Neural cell (in vitro differentiated cells): Measurements from ENCODE around the gene PDS5B. TPM values are rescaled to one million over a fixed set of nuclear protein-coding genes. Genes with fewer than 3 reads are reported as not detected.
"Not testable (repeated sequence)": the region's sequence is repeated elsewhere in the genome, so short reads cannot be mapped to it uniquely, and the experiment has no call there.

ENCODE experiments used
- H2AFZ ChIP-seq: fragments of 200-600, 300-800 bp; sonication (generic), shearing (Covaris generic); 2 replicates; pipeline ENCODE4 v1.6.0; 2014; ENCODE audit warnings: low read depth, mild to moderate bottlenecking, antibody characterized with exemption, low read length, moderate library complexity
- H3F3A ChIP-seq: fragments of 200-600 bp; shearing (Covaris generic); 2 replicates; pipeline ENCODE4 v1.6.1; 2016; ENCODE audit warnings: mild to moderate bottlenecking, moderate library complexity, mixed read lengths, antibody characterized with exemption, low read length; ENCODE audit not compliant: insufficient read depth, poor library complexity, severe bottlenecking
- H3K27ac ChIP-seq: fragments of 200-600, 300-800 bp; sonication (generic), shearing (Covaris generic); 2 replicates; pipeline ENCODE4 v1.5.1; 2014; ENCODE audit warnings: mild to moderate bottlenecking, low read length, moderate library complexity
- H3K27me3 ChIP-seq: fragments of 300-800, 200-600 bp; sonication (generic), shearing (Covaris generic); 2 replicates; pipeline ENCODE4 v1.6.0; 2014; ENCODE audit warnings: mild to moderate bottlenecking, low read depth, low read length, moderate library complexity; ENCODE audit not compliant: insufficient read depth
- H3K36me3 ChIP-seq: fragments of 300-800, 200-600 bp; sonication (generic), shearing (Covaris generic); 2 replicates; pipeline ENCODE4 v1.5.1; 2014; ENCODE audit warnings: mild to moderate bottlenecking, antibody characterized with exemption, low read length, moderate library complexity; ENCODE audit not compliant: insufficient read depth
- H3K4me2 ChIP-seq: fragments of 300-800, 200-600 bp; sonication (generic), shearing (Covaris generic); 2 replicates; pipeline ENCODE4 v1.6.0; 2014; ENCODE audit warnings: mild to moderate bottlenecking, low read length
- H3K4me3 ChIP-seq: fragments of 300-800, 200-600 bp; sonication (generic), shearing (Covaris generic); 2 replicates; pipeline ENCODE4 v1.5.1; 2014; ENCODE audit warnings: mild to moderate bottlenecking, low read length, moderate library complexity
- H3K79me2 ChIP-seq: fragments of 200-600 bp; shearing (Covaris generic); replicated peaks from 2 replicates; pipeline ENCODE4 v1.6.0; 2014; ENCODE audit warnings: mild to moderate bottlenecking, low read length, moderate library complexity; ENCODE audit not compliant: insufficient read depth
- H3K9ac ChIP-seq: fragments of 300-800, 200-600 bp; sonication (generic), shearing (Covaris generic); 2 replicates; pipeline ENCODE4 v1.6.1; 2016; ENCODE audit warnings: mild to moderate bottlenecking, low read length, mixed read lengths
- H3K9me2 ChIP-seq: fragments of 200-600 bp; shearing (Covaris generic); 2 replicates; pipeline ENCODE4 v1.6.1; 2016; ENCODE audit warnings: mild to moderate bottlenecking, low read length, mixed read lengths; ENCODE audit not compliant: insufficient read depth
- H3K9me3 ChIP-seq: fragments of 200-600, 300-800 bp; sonication (generic), shearing (Covaris generic); 2 replicates; pipeline ENCODE4 v1.6.1; 2016; ENCODE audit warnings: mild to moderate bottlenecking, mixed run types, low read length, moderate library complexity, mixed read lengths
- H4K20me1 ChIP-seq: fragments of 200-600 bp; shearing (Covaris generic); 2 replicates; pipeline ENCODE4 v1.6.1; 2016; ENCODE audit warnings: mild to moderate bottlenecking, mixed run types; ENCODE audit not compliant: insufficient read depth
- EP300 ChIP-seq: fragments of 450-650 bp; conservative IDR thresholded peaks from 2 replicates; pipeline ENCODE4 v1.6.1; 2014; ENCODE audit warnings: antibody characterized with exemption, mild to moderate bottlenecking, moderate library complexity; ENCODE audit not compliant: poor library complexity, severe bottlenecking
- EZH2 ChIP-seq: fragments of 200-600, 300-800 bp; shearing (Covaris generic), sonication (generic); IDR thresholded peaks from 2 replicates; pipeline ENCODE4 v1.6.1; 2014; ENCODE audit warnings: antibody characterized with exemption, low read length, borderline replicate concordance, mild to moderate bottlenecking; ENCODE audit not compliant: insufficient read depth, poor library complexity, severe bottlenecking
- MXI1 ChIP-seq: fragments of 450-650 bp; conservative IDR thresholded peaks from 2 replicates; pipeline ENCODE4 v1.6.1; 2014; ENCODE audit warnings: antibody characterized with exemption, mild to moderate bottlenecking; ENCODE audit not compliant: poor library complexity, severe bottlenecking
- POLR2AphosphoS5 ChIP-seq: IDR thresholded peaks from 2 replicates; pipeline ENCODE4 v1.6.1; 2012
- RAD21 ChIP-seq: fragments of 450-650 bp; conservative IDR thresholded peaks from 2 replicates; pipeline ENCODE4 v1.6.1; 2014; ENCODE audit warnings: antibody characterized with exemption, mild to moderate bottlenecking, moderate library complexity
- SMC3 ChIP-seq: fragments of 450-650 bp; conservative IDR thresholded peaks from 2 replicates; pipeline ENCODE4 v1.6.1; 2014; ENCODE audit warnings: antibody characterized with exemption, mild to moderate bottlenecking, moderate library complexity; ENCODE audit not compliant: poor library complexity
- TAF1 ChIP-seq: IDR thresholded peaks from 2 replicates; pipeline ENCODE4 v1.6.1; 2012; ENCODE audit warnings: low read depth
- polyA plus RNA-seq: library from polyadenylated mRNA; depleted of rRNA; stranded (reverse); fragments of >200 nt; gene quantifications from 2 replicates; pipeline ENCODE4 v1.2.3, GENCODE V29; 2014
- small RNA-seq, 3 experiments: library from RNA; depleted of rRNA; stranded (forward); fragments of <200 nt; gene quantifications; one replicate each; pipeline ENCODE3, GENCODE V24; 2012
- TF ChIP-seq, protein P1 (sequence below): IDR thresholded peaks from 2 replicates; pipeline ENCODE4 v1.6.1; 2012; ENCODE audit warnings: borderline replicate concordance
- TF ChIP-seq, protein P2 (sequence below): fragments of 450-650 bp; IDR thresholded peaks from 2 replicates; pipeline ENCODE4 v1.5.1; 2014; ENCODE audit warnings: antibody characterized with exemption, mild to moderate bottlenecking, moderate library complexity; ENCODE audit not compliant: poor library complexity, severe bottlenecking

Gene PDS5B
- polyA plus RNA-seq, 1 donor from 2014 or later = 27.6 TPM

DNA sequence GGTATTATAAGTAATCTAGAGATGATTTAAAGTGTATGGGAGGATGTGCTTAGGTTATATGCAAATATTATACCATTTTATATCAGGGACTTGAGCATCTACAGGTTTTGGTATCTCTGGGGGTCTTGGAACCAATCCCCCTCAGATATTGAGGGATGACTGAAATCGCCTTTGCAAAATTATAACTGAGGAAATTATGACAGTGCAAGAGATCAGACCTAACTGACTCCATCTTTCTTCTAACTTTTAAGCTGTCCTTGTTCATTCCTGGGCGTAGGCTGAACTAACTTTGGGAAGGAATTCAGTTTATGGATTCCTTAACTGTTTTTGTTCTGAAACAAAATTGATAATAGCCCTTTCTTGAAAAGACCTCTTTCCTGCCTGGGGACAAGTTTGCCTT lies 239.2 kb downstream of the PDS5B start:
- Histone ChIP-seq H3K79me2 (no peaks in the 10 kb centered on the region), H3K9me2 (no peaks in the 10 kb centered on the region), H3K27ac (no peak overlapping the region), H4K20me1 (no peaks in the 10 kb centered on the region), H3K4me2 (no peak overlapping the region), H3K9me3 (no peaks in the 10 kb centered on the region), H3K4me3 (no peak overlapping the region), H3K9ac (no peak overlapping the region), H3K36me3 (no peaks in the 10 kb centered on the region), H3K27me3 (no peaks in the 10 kb centered on the region), H3F3A (no peaks in the 10 kb centered on the region), H2AFZ (no peak overlapping the region)
- TF ChIP-seq MXI1 (no peak), RAD21 (no peak), EP300 (no peak), EZH2 (no peak), TAF1 (no peak), POLR2AphosphoS5 (no peak), SMC3 (no peak)
- TF ChIP-seq, protein P1, sequence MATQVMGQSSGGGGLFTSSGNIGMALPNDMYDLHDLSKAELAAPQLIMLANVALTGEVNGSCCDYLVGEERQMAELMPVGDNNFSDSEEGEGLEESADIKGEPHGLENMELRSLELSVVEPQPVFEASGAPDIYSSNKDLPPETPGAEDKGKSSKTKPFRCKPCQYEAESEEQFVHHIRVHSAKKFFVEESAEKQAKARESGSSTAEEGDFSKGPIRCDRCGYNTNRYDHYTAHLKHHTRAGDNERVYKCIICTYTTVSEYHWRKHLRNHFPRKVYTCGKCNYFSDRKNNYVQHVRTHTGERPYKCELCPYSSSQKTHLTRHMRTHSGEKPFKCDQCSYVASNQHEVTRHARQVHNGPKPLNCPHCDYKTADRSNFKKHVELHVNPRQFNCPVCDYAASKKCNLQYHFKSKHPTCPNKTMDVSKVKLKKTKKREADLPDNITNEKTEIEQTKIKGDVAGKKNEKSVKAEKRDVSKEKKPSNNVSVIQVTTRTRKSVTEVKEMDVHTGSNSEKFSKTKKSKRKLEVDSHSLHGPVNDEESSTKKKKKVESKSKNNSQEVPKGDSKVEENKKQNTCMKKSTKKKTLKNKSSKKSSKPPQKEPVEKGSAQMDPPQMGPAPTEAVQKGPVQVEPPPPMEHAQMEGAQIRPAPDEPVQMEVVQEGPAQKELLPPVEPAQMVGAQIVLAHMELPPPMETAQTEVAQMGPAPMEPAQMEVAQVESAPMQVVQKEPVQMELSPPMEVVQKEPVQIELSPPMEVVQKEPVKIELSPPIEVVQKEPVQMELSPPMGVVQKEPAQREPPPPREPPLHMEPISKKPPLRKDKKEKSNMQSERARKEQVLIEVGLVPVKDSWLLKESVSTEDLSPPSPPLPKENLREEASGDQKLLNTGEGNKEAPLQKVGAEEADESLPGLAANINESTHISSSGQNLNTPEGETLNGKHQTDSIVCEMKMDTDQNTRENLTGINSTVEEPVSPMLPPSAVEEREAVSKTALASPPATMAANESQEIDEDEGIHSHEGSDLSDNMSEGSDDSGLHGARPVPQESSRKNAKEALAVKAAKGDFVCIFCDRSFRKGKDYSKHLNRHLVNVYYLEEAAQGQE = no peak
- TF ChIP-seq, protein P2, sequence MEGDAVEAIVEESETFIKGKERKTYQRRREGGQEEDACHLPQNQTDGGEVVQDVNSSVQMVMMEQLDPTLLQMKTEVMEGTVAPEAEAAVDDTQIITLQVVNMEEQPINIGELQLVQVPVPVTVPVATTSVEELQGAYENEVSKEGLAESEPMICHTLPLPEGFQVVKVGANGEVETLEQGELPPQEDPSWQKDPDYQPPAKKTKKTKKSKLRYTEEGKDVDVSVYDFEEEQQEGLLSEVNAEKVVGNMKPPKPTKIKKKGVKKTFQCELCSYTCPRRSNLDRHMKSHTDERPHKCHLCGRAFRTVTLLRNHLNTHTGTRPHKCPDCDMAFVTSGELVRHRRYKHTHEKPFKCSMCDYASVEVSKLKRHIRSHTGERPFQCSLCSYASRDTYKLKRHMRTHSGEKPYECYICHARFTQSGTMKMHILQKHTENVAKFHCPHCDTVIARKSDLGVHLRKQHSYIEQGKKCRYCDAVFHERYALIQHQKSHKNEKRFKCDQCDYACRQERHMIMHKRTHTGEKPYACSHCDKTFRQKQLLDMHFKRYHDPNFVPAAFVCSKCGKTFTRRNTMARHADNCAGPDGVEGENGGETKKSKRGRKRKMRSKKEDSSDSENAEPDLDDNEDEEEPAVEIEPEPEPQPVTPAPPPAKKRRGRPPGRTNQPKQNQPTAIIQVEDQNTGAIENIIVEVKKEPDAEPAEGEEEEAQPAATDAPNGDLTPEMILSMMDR = no peak

DNA sequence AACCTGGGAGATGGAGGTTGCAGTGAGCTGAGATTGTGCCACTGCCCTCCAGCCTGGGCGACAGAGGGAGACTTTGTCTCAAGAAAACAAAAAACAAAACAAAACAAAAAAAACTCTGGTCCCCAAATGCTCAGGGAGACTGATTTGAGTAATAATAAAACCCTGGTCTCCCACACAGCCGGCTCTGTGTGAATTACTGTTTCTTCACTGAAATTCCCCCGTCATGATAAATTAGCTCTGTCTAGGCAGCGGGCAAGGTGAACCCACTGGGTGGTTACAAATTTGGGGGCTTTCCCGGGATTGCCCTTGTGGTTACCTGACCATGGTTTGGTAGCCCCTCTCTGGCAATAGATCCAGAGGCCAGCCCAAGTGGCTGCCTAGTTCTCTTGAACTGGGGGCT lies 240.1 kb downstream of the PDS5B start:
- H3F3A ChIP-seq, H3K27me3 ChIP-seq, H2AFZ ChIP-seq, H3K9me3 ChIP-seq, H3K27ac ChIP-seq, H3K9ac ChIP-seq, H3K36me3 ChIP-seq, H4K20me1 ChIP-seq, H3K9me2 ChIP-seq, H3K4me3 ChIP-seq, H3K79me2 ChIP-seq, H3K4me2 ChIP-seq: not testable (repeated sequence)

Small RNA genes within 50 kb of the gene (small RNA-seq; reads per million reads assigned to genes)
- 0 reads per million in 3 experiments for gene RNY1P4

Other genes starting within 250 kb of the PDS5B start
- gene N4BP2L1, start 158.3 kb upstream of the PDS5B start, polyA plus RNA-seq = 4.6 and 6.1 TPM in 2 replicates
- gene N4BP2L2, start 47.7 kb upstream of the PDS5B start, polyA plus RNA-seq = 105 and 317 TPM in 2 replicates